A549 (cell line): ENCODE data around the gene KRT79.

Experiments
- EP300 ChIP-seq, 2 experiments: fragments of >200 bp; sonication (Bioruptor Twin); formaldehyde crosslinking; IDR thresholded peaks; 2 replicates in 1 of 2; 3 replicates in 1 of 2; pipeline ENCODE4 v1.6.1; 2016 to 2017
- KDM1A ChIP-seq: fragments of 200-600 bp; sonication (generic); IDR thresholded peaks from 2 replicates; pipeline ENCODE4 v1.6.1; 2016; ENCODE audit warnings: low read depth, mild to moderate bottlenecking
- RCOR1 ChIP-seq: fragments of 150-350 bp; IDR thresholded peaks from 2 replicates; pipeline ENCODE4 v1.6.1; 2014; ENCODE audit warnings: antibody characterized with exemption, low read length, low read depth
- RFX5 ChIP-seq: fragments of 450-650 bp; IDR thresholded peaks from 2 replicates; pipeline ENCODE4 v1.7.1; 2014; ENCODE audit warnings: antibody characterized with exemption, mild to moderate bottlenecking, moderate library complexity
- ZNF302 ChIP-seq: fragments of 250-450 bp; sonication (Bioruptor Pico); IDR thresholded peaks from 2 replicates; pipeline ENCODE4 v1.9.0; 2021; ENCODE audit warnings: inconsistent platforms, mild to moderate bottlenecking, moderate library complexity
- TF ChIP-seq, protein P1 (sequence below): fragments of >200 bp; sonication (Bioruptor Twin); formaldehyde crosslinking; IDR thresholded peaks from 3 replicates; pipeline ENCODE4 v1.5.1; 2016
- TF ChIP-seq, protein P2 (sequence below): fragments of 200-600 bp; sonication (generic); IDR thresholded peaks from 2 replicates; pipeline ENCODE4 v1.6.1; 2016; ENCODE audit warnings: antibody characterized with exemption, mild to moderate bottlenecking, moderate library complexity

DNA sequence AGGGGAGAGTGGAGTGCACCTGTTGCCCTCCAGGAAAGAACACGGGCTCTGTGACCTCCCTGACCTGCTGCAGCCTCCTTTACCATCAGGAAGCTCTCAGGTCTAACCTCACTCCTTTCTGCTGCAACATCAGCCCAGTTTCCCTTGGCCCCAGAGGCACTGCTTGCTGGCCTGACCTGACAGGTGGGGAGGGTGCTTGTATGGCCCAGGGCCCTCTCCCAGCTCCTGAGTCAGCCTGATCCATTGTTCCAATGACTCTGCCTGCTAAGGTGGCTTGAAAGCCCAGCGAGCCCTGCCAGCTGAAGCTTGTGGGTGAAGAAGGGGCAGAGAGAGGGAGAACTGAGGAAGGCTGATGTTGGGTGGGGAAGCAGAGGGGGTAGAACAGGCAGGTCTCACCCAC is 27.9 kb upstream of the KRT79 start:
- no peak for TF ChIP-seq RFX5
- TF ChIP-seq, protein P1, sequence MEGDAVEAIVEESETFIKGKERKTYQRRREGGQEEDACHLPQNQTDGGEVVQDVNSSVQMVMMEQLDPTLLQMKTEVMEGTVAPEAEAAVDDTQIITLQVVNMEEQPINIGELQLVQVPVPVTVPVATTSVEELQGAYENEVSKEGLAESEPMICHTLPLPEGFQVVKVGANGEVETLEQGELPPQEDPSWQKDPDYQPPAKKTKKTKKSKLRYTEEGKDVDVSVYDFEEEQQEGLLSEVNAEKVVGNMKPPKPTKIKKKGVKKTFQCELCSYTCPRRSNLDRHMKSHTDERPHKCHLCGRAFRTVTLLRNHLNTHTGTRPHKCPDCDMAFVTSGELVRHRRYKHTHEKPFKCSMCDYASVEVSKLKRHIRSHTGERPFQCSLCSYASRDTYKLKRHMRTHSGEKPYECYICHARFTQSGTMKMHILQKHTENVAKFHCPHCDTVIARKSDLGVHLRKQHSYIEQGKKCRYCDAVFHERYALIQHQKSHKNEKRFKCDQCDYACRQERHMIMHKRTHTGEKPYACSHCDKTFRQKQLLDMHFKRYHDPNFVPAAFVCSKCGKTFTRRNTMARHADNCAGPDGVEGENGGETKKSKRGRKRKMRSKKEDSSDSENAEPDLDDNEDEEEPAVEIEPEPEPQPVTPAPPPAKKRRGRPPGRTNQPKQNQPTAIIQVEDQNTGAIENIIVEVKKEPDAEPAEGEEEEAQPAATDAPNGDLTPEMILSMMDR, result no peak
- no peak for TF ChIP-seq EP300 (IDR thresholded peaks at IDR 0.05)
- TF ChIP-seq ZNF302 (CRISPR knock-in tag), result no peak
- TF ChIP-seq KDM1A, result no peak
- TF ChIP-seq RCOR1, result no peak
- TF ChIP-seq, protein P2, sequence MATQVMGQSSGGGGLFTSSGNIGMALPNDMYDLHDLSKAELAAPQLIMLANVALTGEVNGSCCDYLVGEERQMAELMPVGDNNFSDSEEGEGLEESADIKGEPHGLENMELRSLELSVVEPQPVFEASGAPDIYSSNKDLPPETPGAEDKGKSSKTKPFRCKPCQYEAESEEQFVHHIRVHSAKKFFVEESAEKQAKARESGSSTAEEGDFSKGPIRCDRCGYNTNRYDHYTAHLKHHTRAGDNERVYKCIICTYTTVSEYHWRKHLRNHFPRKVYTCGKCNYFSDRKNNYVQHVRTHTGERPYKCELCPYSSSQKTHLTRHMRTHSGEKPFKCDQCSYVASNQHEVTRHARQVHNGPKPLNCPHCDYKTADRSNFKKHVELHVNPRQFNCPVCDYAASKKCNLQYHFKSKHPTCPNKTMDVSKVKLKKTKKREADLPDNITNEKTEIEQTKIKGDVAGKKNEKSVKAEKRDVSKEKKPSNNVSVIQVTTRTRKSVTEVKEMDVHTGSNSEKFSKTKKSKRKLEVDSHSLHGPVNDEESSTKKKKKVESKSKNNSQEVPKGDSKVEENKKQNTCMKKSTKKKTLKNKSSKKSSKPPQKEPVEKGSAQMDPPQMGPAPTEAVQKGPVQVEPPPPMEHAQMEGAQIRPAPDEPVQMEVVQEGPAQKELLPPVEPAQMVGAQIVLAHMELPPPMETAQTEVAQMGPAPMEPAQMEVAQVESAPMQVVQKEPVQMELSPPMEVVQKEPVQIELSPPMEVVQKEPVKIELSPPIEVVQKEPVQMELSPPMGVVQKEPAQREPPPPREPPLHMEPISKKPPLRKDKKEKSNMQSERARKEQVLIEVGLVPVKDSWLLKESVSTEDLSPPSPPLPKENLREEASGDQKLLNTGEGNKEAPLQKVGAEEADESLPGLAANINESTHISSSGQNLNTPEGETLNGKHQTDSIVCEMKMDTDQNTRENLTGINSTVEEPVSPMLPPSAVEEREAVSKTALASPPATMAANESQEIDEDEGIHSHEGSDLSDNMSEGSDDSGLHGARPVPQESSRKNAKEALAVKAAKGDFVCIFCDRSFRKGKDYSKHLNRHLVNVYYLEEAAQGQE, result no peak
